Stimulated activated naive CD8-positive, alpha-beta T cell treated with anti-CD3 and anti-CD28 coated beads, Interleukin-15, Interleukin-2, amounts not matched to agents 100 ng/mL and 50 ng/mL, for 24 hours (primary cell): ENCODE data around the gene RAB19.
A peak's percentile ranks its signal among the peaks of the same experiment; 100 is the strongest.
"Not testable (repeated sequence)": the region's sequence is repeated elsewhere in the genome, so short reads cannot be mapped to it uniquely, and the experiment has no call there.

Experiments used
- H3K27ac Mint-ChIP-seq: one replicate; pipeline ENCODE4 v1.8.0; 2021; ENCODE audit warnings: mild to moderate bottlenecking, mixed read lengths
- H3K27me3 Mint-ChIP-seq: one replicate; pipeline ENCODE4 v1.8.0; 2021; ENCODE audit warnings: mixed read lengths
- H3K36me3 Mint-ChIP-seq: one replicate; pipeline ENCODE4 v1.8.0; 2021; ENCODE audit warnings: low read depth, mixed read lengths
- H3K4me1 Mint-ChIP-seq: one replicate; pipeline ENCODE4 v1.8.0; 2021; ENCODE audit warnings: low read depth, mixed read lengths
- H3K4me3 Mint-ChIP-seq: one replicate; pipeline ENCODE4 v1.8.0; 2021; ENCODE audit warnings: mild to moderate bottlenecking, mixed read lengths
- H3K9me3 Mint-ChIP-seq: one replicate; pipeline ENCODE4 v1.8.0; 2021; ENCODE audit warnings: mixed read lengths

The RAB19 gene

DNA sequence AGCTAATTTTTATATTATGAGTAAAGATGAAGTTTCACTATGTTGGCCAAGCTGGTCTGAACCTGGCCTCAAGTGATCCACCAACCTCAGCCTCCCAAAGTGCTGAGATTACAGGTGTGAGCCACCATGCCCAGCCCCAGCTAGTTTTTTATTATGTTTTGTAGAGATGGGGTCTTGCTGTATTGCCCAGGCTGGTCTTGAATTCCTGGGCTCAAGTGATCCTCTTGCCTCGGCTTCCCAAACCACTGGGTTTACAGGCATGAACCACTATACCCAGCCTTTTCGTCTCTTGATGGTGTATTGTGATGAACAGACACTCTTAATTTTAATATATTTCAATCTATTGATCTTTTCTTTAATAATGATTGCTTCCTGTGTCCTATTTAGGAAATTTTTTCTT, 17.7 kb downstream of the RAB19 start:
- H3K27ac Mint-ChIP-seq: no peak overlapping the region
- peaks cover 7% of the 10 kb centered on the region for H3K4me1 Mint-ChIP-seq
- H3K9me3 Mint-ChIP-seq: no peaks in the 10 kb centered on the region
- H3K27me3 Mint-ChIP-seq: no peaks in the 10 kb centered on the region
- H3K4me3 Mint-ChIP-seq: no peak overlapping the region
- no peaks in the 10 kb centered on the region for H3K36me3 Mint-ChIP-seq

DNA sequence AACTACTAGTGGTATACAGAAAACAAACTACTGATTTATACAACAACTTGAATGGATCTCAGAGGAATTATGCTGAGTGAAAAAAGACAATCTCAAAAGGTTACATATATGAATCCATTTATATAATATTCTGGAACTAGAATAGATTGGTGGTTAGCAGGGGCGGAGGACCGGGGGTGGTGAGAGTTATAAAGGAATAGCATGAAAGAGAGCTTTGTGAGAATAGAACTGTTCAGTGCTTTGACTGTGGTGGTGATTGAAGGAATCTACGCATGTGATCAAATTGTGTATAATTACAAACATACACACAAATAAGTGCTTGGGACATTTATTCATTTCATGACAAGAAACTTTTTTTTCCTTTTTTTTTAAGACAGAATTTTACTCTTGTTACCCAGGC, 19.6 kb downstream of the RAB19 start:
- Mint-ChIP-seq H3K4me3 (no peak overlapping the region), H3K27ac (no peak overlapping the region), H3K4me1 (no peaks in the 10 kb centered on the region), H3K9me3 (no peaks in the 10 kb centered on the region), H3K36me3 (no peaks in the 10 kb centered on the region), H3K27me3 (no peaks in the 10 kb centered on the region)

DNA sequence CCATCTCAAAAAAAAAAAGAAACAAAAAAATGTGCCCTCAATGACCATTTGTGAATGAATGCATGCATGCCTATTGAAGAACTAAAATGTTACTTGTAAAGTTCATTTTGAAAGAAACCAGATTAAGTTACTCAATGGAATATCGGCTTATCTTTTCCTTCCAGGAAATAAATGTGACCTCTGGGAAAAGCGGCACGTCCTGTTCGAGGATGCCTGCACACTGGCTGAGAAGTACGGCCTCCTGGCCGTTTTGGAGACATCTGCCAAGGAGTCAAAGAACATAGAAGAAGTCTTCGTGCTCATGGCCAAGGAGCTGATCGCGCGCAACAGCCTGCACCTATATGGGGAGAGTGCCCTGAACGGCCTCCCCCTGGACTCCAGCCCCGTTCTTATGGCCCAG, 21.9 kb downstream of the RAB19 start:
- no peaks in the 10 kb centered on the region for H3K27me3 Mint-ChIP-seq
- H3K4me1 Mint-ChIP-seq: no peaks in the 10 kb centered on the region
- no peak overlapping the region for H3K27ac Mint-ChIP-seq
- H3K4me3 Mint-ChIP-seq: no peak overlapping the region
- H3K9me3 Mint-ChIP-seq: no peaks in the 10 kb centered on the region
- H3K36me3 Mint-ChIP-seq: no peaks in the 10 kb centered on the region

DNA sequence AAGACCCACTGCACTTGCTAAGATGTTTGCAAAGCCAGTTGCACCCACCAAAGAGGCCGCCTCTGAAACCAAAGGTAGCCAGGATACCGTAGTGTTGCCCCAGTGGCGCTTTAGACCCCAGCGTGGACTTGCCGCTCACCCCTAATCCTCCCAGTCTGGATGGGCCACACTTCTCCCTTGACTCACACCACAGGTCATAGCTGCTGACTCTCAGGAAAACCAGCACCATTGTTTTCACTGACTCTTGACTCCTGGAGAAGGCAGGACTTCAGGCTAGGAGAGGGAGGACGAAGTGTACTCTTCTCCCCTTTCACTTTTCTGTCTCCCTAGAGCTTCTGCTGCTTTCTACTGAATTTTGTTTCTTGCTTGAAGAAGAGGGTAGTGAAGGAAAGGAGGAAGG, 22.3 kb downstream of the RAB19 start:
- H3K9me3 Mint-ChIP-seq: no peaks in the 10 kb centered on the region
- H3K27me3 Mint-ChIP-seq: no peaks in the 10 kb centered on the region
- no peaks in the 10 kb centered on the region for H3K36me3 Mint-ChIP-seq

DNA sequence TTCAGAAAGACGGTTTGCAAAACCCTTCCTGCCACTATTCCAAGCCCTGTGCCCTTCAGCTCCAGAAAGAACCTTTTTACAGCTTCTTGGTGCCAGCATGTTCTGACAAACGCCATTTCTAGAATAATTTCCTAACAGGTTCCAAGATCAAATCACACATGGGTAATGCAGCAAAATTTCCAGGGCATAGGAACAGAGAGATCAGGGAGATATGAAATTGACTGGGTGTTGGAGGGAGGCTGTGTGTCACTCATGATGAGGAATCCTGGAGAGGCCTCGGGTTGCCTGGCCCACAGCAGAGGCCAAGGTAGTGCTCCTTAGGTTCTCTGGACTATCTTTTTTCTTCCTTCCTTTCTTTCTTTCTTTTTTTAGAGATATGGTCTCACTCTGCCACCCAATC, 29.5 kb downstream of the RAB19 start:
- Mint-ChIP-seq H3K9me3 (no peaks in the 10 kb centered on the region), H3K27ac (no peak overlapping the region), H3K4me1 (no peaks in the 10 kb centered on the region), H3K4me3 (no peak overlapping the region), H3K36me3 (no peaks in the 10 kb centered on the region), H3K27me3 (no peaks in the 10 kb centered on the region)

More for the DNA sequence above, 22.3 kb downstream of the RAB19 start:
- Mint-ChIP-seq H3K4me1 (no peaks in the 10 kb centered on the region), H3K4me3 (no peak overlapping the region), H3K27ac (no peak overlapping the region)

DNA sequence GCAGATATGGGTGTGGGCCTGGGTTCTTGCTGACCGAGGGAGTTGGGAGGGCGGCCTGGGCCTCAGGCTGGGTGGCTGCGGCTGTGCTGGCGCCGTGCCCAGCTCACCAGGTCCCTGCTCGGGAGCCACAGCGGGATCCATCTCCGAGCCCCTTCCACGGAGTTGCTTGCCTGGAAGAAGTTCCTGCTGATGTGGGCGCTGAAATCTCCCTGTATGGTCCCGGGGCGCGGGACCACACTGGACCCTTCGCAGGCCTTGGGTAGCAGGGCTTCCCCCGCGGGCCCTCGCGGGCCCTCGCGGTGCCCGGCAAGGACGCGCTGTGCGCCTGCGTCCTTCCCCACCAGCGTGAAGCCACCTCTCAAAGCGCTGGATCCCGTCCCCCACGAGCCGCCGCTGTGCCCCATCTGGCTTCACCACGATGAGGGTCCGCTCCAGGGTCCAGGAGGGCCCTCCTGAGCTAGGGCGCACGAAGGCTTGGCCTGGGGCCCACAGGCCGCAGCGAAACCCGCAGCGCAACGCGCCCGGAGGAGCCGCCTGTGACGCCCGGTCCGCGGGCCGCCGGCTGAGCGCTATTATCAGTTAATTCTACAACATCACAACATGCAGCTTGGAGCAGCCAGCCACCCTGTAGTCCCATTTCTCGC, 31.5 kb downstream of the RAB19 start:
- Mint-ChIP-seq H3K4me3 (no peak overlapping the region), H3K36me3 (no peaks in the 10 kb centered on the region), H3K27ac (no peak overlapping the region), H3K27me3 (no peaks in the 10 kb centered on the region), H3K9me3 (no peaks in the 10 kb centered on the region), H3K4me1 (peaks cover 8% of the 10 kb centered on the region)

DNA sequence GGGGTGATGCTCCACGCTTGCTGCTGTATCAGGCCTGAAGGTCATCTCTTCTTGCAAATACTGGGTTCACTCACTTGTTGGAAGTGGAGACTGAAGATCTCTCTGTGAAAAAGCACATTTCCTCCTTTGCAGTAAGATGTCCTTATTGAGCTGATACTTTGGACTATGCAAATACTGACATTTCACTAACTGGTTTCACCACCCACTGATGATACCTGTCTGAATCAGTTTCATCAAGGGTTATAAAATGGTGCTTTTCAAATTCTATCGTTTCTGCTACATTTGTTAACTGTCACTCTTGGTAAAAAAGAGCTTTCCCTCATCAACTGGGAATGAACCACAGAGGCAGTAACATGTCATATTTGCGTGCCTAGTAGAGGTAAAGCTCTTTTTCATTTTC, 35.5 kb downstream of the RAB19 start:
- no peak overlapping the region for H3K4me3 Mint-ChIP-seq
- H3K36me3 Mint-ChIP-seq: no peaks in the 10 kb centered on the region
- no peak overlapping the region for H3K27ac Mint-ChIP-seq
- no peaks in the 10 kb centered on the region for H3K9me3 Mint-ChIP-seq
- peaks cover 8% of the 10 kb centered on the region for H3K4me1 Mint-ChIP-seq
- no peaks in the 10 kb centered on the region for H3K27me3 Mint-ChIP-seq

DNA sequence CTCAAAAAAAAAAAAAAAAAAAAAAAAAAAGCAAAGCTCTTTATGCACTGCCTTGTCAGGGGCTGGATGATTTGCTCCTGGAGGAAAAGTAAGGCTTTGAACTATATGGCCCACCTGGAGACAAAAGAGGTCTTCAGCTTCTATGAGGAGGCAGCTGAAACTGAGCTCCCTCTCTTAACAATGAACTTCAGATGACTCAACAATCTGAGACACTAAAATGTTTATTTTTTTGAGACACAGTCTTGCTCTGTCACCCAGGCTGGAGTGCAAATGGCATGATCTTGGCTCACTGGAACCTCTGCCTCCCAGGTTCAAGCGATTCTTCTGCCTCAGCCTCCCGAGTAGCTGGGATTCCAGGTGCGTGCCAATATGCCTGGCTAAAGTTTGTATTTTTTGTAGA, 36.7 kb downstream of the RAB19 start:
- H3K9me3 Mint-ChIP-seq: no peaks in the 10 kb centered on the region
- no peak overlapping the region for H3K4me3 Mint-ChIP-seq
- no peak overlapping the region for H3K27ac Mint-ChIP-seq
- H3K36me3 Mint-ChIP-seq: no peaks in the 10 kb centered on the region
- H3K4me1 Mint-ChIP-seq: peaks cover 8% of the 10 kb centered on the region
- H3K27me3 Mint-ChIP-seq: no peaks in the 10 kb centered on the region

DNA sequence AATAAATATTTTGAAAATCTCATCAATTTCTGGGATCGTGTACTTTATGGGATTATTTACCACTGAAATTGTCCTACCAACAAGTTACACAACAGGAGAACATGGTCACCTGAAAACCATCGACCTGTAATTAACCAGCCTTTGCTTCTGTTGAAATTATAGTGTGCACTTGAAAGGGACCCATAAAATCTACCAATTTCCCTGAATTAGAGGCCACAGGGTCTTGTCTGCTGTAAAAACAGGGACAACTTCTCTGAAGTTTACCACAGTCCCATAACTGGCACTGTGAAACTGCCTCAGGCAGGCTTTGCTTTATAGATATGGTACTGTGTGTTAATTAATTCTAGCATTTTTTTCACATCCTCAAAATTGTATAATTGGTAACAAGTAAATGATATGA, 37.7 kb downstream of the RAB19 start:
- Mint-ChIP-seq H3K9me3 (no peaks in the 10 kb centered on the region), H3K27ac (no peak overlapping the region), H3K27me3 (no peaks in the 10 kb centered on the region)

DNA sequence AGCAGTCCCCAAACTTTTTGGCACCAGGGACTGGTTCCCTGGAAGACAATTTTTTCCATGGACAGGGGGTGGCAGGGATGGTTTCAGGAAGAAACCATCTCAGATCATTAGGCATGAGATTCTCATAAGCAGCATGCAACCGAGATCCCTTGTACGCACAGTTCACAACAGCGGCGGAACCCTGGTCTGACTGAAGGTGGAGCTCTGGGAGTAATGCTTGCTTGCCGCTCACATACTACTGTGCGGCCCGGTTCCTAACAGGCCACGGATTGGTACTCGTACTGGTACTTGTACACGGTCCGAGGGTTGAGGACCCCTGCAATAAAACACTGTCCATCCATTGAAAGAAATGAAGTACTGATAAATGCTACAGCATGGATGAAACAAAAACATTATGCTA, 42.6 kb downstream of the RAB19 start:
- no peak overlapping the region for H3K27ac Mint-ChIP-seq
- H3K4me3 Mint-ChIP-seq: no peak overlapping the region
- no peaks in the 10 kb centered on the region for H3K9me3 Mint-ChIP-seq
- no peaks in the 10 kb centered on the region for H3K27me3 Mint-ChIP-seq
- H3K36me3 Mint-ChIP-seq: no peaks in the 10 kb centered on the region
- H3K4me1 Mint-ChIP-seq: peaks cover 16% of the 10 kb centered on the region

More for the DNA sequence above, 37.7 kb downstream of the RAB19 start:
- Mint-ChIP-seq H3K36me3 (no peaks in the 10 kb centered on the region), H3K4me3 (no peak overlapping the region), H3K4me1 (peaks cover 8% of the 10 kb centered on the region)

DNA sequence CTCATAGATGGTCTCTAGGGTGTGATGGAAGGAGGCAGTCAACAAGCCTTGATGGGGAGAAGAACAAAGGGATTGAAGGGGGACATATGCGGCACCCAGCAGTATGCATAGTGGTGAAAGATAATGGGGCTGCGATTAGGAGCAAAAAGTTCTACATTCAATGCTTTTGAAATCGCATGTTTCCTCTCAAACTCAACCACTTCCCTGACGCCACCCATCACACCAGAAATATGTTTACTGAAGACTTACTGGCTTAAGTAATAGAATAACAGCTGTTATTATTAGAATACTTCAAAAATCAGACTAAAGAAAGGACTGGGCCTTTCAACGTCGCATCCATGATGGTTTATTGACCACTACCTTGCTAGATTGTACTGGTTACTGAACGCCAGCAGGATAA, 44.0 kb downstream of the RAB19 start:
- Mint-ChIP-seq H3K4me1 (peaks cover 19% of the 10 kb centered on the region), H3K9me3 (no peaks in the 10 kb centered on the region)

DNA sequence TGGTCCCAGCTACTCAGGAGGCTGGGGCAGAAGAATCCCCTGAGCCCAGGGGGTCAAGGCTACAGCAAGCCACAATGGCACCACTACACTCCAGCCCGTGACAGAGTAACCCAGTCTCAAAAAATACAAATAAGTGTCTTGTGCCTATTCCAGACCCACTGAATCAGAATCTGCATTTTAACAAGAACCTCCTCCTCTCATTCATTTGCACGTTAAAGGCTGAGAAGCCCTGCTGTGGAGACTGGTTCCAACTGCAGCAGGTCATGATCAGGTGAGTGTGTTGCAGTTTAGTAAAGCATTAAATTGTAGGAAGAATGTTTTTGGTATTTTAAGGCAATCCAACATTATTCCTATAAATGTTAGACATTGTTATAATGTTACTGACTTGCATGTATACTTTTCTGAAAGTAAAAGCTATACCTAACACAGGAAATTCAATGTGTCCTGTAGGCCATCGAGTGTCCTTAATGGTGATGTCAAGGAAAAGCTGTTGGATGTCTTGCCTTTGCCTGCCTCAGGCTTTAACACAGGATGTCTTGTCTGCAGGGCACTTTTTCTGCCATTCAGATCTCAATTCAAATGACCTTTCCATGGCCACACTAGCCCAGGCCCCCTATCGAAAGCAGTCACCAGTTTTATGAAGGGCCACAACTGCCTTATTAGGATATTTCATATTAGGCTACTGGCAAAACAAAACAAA, 45.1 kb downstream of the RAB19 start:
- no peak overlapping the region for H3K4me3 Mint-ChIP-seq
- peaks cover 17% of the 10 kb centered on the region for H3K36me3 Mint-ChIP-seq
- no peaks in the 10 kb centered on the region for H3K27me3 Mint-ChIP-seq
- peaks cover 19% of the 10 kb centered on the region for H3K4me1 Mint-ChIP-seq
- no peaks in the 10 kb centered on the region for H3K9me3 Mint-ChIP-seq
- no peak overlapping the region for H3K27ac Mint-ChIP-seq

More for the DNA sequence above, 44.0 kb downstream of the RAB19 start:
- Mint-ChIP-seq H3K27me3 (no peaks in the 10 kb centered on the region), H3K4me3 (no peak overlapping the region), H3K27ac (no peak overlapping the region), H3K36me3 (peaks cover 6% of the 10 kb centered on the region)

DNA sequence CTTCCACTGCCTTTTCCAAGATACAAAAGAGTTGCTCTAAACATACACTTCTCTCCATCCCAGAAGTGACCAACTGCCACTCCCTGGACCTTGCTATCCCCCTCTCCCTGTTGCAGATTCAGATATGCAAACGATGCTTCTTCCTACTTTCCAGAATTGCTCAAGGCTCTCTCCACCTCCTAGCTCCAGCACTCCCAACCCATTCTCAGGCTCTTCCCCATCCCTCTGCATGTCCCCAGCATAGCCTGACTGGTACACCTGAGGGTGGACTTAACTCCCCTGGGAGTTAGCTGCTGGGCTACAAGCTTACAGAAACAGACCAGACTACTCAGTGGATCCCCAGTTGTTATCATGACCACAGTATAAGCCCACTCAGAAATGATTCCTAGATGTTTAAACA, 47.9 kb downstream of the RAB19 start:
- peaks cover 29% of the 10 kb centered on the region for H3K4me1 Mint-ChIP-seq
- H3K27me3 Mint-ChIP-seq: no peaks in the 10 kb centered on the region
- no peaks in the 10 kb centered on the region for H3K9me3 Mint-ChIP-seq
- H3K36me3 Mint-ChIP-seq: peaks cover 43% of the 10 kb centered on the region
- no peak overlapping the region for H3K4me3 Mint-ChIP-seq
- no peak overlapping the region for H3K27ac Mint-ChIP-seq

DNA sequence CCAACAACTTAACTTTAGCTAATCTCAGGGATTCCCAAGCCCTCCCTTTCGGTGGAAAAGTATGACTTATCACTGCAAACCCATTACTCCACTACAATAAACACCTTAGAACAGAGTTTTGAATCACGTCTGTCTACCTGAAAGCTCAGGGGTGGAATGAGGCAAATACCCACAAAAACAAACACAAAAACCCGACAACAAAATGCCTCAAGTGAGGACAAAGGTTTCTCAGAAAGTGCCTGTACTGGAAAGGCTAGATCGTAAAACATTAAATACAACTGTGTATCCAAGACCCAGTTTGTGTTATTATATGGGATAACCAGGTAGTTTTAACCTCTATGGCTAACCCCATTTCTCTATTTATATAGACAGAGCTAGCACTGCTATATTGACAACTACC, 49.4 kb downstream of the RAB19 start:
- Mint-ChIP-seq H3K4me3 (no peak overlapping the region), H3K36me3 (peaks cover 54% of the 10 kb centered on the region), H3K9me3 (no peaks in the 10 kb centered on the region), H3K4me1 (peaks cover 34% of the 10 kb centered on the region), H3K27me3 (no peaks in the 10 kb centered on the region), H3K27ac (peak overlapping the region; percentile 49)

DNA sequence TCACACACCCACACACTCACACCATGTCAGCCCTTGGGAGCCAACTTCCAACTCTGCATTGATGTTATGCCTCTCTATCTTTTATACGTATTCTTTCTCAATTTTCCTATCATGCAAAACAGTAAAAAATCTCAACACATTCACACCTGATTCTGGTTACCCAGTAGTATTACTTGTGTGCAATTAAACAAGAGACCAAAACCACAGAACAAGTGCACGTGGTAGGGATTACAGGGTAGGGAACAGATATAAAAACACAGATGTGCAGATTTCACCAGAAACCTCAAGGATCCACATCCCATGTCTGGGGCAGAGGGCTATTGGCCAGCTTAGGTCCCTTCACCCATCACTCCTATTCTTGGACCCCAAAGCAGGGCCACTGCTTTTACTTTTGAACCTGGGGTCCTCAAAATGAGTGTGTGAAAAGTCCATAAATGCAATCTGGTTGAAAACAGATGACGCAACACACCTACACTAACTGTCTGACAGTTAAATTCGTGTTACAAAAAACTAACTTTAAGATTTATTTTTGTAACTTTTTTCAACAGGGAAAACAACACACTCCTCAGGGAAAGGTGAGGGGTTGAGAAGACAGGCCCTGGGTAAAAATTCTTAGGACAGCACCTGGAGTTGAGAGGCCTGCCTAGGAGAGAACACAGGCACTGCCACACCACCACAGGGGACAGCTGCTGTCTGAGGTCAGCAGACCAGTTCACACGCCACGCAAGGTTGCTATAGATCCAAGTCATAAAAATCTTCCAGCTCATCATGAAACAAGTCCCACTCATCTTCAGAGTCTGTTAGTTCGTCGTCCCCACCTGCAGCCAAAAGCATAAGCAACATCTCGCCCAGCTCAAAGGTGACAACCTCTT, 50.2 kb downstream of the RAB19 start:
- H3K27me3 Mint-ChIP-seq: not testable (repeated sequence)
- peaks cover 38% of the 10 kb centered on the region for H3K4me1 Mint-ChIP-seq

More for the DNA sequence above, 50.2 kb downstream of the RAB19 start:
- not testable (repeated sequence) for H3K9me3 Mint-ChIP-seq, H3K4me3 Mint-ChIP-seq
- Mint-ChIP-seq H3K36me3 (peaks cover 59% of the 10 kb centered on the region), H3K27ac (peak overlapping the region; percentile 63)
